ENCODE results near the gene CDK8. TPM values are rescaled to one million over a fixed set of nuclear protein-coding genes. Genes with fewer than 3 reads are reported as not detected.

CDK8 gene
- total and polyA plus RNA-seq, 2 experiments from 2014 or later: 13.6 to 24.0 TPM

DNA sequence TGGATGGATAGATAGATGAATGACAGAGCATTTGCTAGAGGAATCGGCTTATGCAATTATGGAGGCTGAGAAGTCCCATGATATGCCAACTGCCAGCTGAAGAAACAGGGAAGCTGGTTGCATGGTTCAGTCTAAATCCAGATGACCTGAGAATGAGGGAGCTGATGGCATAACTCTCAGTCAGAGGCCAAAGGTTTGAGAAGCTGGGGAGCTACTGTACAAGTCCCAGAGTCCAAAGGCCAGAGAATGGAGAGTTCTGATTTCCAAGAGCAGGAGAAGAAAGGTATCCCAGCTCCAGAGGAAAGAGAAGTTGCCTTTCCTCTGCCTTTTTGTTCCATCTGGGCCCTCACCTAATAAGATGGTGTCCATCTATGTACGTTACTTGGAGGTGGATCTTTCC is 108.3 kb downstream of the CDK8 start:
- H3K36me3 Mint-ChIP-seq (ENCODE audit: low read depth): peaks cover 3% of the 10 kb centered on the region
- no peak overlapping the region for H3K4me3 Mint-ChIP-seq
- H3K27ac Mint-ChIP-seq: no peak overlapping the region
- no peak overlapping the region for H3K27ac ChIP-seq (ENCODE audit: low read depth)
- no peak for DNase-seq (ENCODE audit: low spot score)
- no peak overlapping the region for H2AFZ ChIP-seq
- no peak overlapping the region for H3K4me3 ChIP-seq
- no peaks in the 10 kb centered on the region for H3K27me3 Mint-ChIP-seq (ENCODE audit: insufficient read depth, low read depth, poor library complexity)
- no peaks in the 10 kb centered on the region for H3K27me3 ChIP-seq (ENCODE audit: insufficient read depth)
- no peaks in the 10 kb centered on the region for H3K9me2 ChIP-seq (ENCODE audit: insufficient read depth)
- H4K20me1 ChIP-seq (replicated peaks; ENCODE audit: insufficient read depth): no peaks in the 10 kb centered on the region
- no peaks in the 10 kb centered on the region for H3K4me1 ChIP-seq (ENCODE audit: insufficient read depth)
- no peak overlapping the region for H3K4me2 ChIP-seq
- no peaks in the 10 kb centered on the region for H3K36me3 ChIP-seq (ENCODE audit: insufficient read depth)
- no peaks in the 10 kb centered on the region for H3K79me2 ChIP-seq (replicated peaks; ENCODE audit: insufficient read depth)
- TF ChIP-seq POLR2AphosphoS5 (IDR thresholded peaks at IDR 0.05; ENCODE audit: low read depth): no peak
- no peaks in the 10 kb centered on the region for H3F3A ChIP-seq (replicated peaks; ENCODE audit: low read depth)
- ATAC-seq: no peak
- H3K9me3 Mint-ChIP-seq: no peaks in the 10 kb centered on the region; the same call in 2 of the 3 replicates
- no peaks in the 10 kb centered on the region for H3K4me1 Mint-ChIP-seq

DNA sequence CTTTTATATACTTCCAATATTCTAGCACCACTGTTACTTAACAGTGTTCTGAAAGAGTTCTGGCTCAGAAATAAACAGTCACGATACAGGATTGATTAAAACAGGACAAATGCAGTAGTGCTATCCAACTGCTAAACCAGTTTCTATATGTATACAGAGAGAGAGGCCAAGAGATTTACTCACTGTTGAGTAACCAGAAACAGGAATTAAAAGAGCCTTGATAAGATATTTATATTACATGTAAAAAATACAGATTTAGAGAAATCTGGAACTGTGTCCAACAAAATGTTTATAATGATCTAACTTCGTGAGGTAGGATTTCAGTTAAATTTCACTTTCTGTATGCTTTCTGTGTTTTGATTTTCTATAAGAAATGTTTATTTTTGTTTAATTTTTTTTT is 116.6 kb downstream of the CDK8 start:
- Mint-ChIP-seq H3K27ac (no peak overlapping the region), H3K4me3 (no peak overlapping the region)
- no peak for DNase-seq (ENCODE audit: low spot score)
- no peak for TF ChIP-seq JUNB (IDR thresholded peaks at IDR 0.05; ENCODE audit: unreplicated experiment)
- TF ChIP-seq STAT1 (IDR thresholded peaks at IDR 0.05; ENCODE audit: unreplicated experiment): no peak
- no peak for TF ChIP-seq EZH2 (IDR thresholded peaks at IDR 0.05; ENCODE audit: low read depth, unreplicated experiment)
- no peak for TF ChIP-seq POLR2AphosphoS5 (IDR thresholded peaks at IDR 0.05; ENCODE audit: low read depth)
- TF ChIP-seq, protein P1, sequence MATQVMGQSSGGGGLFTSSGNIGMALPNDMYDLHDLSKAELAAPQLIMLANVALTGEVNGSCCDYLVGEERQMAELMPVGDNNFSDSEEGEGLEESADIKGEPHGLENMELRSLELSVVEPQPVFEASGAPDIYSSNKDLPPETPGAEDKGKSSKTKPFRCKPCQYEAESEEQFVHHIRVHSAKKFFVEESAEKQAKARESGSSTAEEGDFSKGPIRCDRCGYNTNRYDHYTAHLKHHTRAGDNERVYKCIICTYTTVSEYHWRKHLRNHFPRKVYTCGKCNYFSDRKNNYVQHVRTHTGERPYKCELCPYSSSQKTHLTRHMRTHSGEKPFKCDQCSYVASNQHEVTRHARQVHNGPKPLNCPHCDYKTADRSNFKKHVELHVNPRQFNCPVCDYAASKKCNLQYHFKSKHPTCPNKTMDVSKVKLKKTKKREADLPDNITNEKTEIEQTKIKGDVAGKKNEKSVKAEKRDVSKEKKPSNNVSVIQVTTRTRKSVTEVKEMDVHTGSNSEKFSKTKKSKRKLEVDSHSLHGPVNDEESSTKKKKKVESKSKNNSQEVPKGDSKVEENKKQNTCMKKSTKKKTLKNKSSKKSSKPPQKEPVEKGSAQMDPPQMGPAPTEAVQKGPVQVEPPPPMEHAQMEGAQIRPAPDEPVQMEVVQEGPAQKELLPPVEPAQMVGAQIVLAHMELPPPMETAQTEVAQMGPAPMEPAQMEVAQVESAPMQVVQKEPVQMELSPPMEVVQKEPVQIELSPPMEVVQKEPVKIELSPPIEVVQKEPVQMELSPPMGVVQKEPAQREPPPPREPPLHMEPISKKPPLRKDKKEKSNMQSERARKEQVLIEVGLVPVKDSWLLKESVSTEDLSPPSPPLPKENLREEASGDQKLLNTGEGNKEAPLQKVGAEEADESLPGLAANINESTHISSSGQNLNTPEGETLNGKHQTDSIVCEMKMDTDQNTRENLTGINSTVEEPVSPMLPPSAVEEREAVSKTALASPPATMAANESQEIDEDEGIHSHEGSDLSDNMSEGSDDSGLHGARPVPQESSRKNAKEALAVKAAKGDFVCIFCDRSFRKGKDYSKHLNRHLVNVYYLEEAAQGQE (IDR thresholded peaks at IDR 0.05; ENCODE audit: unreplicated experiment): no peak
- TF ChIP-seq, protein P2, sequence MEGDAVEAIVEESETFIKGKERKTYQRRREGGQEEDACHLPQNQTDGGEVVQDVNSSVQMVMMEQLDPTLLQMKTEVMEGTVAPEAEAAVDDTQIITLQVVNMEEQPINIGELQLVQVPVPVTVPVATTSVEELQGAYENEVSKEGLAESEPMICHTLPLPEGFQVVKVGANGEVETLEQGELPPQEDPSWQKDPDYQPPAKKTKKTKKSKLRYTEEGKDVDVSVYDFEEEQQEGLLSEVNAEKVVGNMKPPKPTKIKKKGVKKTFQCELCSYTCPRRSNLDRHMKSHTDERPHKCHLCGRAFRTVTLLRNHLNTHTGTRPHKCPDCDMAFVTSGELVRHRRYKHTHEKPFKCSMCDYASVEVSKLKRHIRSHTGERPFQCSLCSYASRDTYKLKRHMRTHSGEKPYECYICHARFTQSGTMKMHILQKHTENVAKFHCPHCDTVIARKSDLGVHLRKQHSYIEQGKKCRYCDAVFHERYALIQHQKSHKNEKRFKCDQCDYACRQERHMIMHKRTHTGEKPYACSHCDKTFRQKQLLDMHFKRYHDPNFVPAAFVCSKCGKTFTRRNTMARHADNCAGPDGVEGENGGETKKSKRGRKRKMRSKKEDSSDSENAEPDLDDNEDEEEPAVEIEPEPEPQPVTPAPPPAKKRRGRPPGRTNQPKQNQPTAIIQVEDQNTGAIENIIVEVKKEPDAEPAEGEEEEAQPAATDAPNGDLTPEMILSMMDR (conservative IDR thresholded peaks at IDR 0.05; ENCODE audit: low read depth in 2 of 2): no peak
- TF ChIP-seq CREB1 (CRISPR knock-in tag; IDR thresholded peaks at IDR 0.05; ENCODE audit: low read depth): no peak
- TF ChIP-seq NANOG (IDR thresholded peaks at IDR 0.05; ENCODE audit: borderline replicate concordance): no peak
- no peak for TF ChIP-seq ZNF331 (CRISPR knock-in tag; IDR thresholded peaks at IDR 0.05; ENCODE audit: low read depth)
- TF ChIP-seq ZNF114 (CRISPR knock-in tag; IDR thresholded peaks at IDR 0.05): no peak
- TF ChIP-seq, protein P3, sequence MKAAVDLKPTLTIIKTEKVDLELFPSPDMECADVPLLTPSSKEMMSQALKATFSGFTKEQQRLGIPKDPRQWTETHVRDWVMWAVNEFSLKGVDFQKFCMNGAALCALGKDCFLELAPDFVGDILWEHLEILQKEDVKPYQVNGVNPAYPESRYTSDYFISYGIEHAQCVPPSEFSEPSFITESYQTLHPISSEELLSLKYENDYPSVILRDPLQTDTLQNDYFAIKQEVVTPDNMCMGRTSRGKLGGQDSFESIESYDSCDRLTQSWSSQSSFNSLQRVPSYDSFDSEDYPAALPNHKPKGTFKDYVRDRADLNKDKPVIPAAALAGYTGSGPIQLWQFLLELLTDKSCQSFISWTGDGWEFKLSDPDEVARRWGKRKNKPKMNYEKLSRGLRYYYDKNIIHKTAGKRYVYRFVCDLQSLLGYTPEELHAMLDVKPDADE (IDR thresholded peaks at IDR 0.05): no peak

More for the DNA sequence above, 116.6 kb downstream of the CDK8 start:
- no peak overlapping the region for H2AFZ ChIP-seq
- H3K79me2 ChIP-seq (replicated peaks; ENCODE audit: insufficient read depth): no peaks in the 10 kb centered on the region
- ATAC-seq: no peak
- no peaks in the 10 kb centered on the region for H4K20me1 ChIP-seq (replicated peaks; ENCODE audit: insufficient read depth)
- Mint-ChIP-seq H3K27me3 (ENCODE audit: insufficient read depth, low read depth, poor library complexity) (no peaks in the 10 kb centered on the region), H3K36me3 (ENCODE audit: low read depth) (no peaks in the 10 kb centered on the region), H3K9me3 (no peaks in the 10 kb centered on the region), H3K4me1 (peaks cover 3% of the 10 kb centered on the region; the same call in 1 of the 3 replicates)
- H3K27me3 ChIP-seq (ENCODE audit: insufficient read depth): no peaks in the 10 kb centered on the region
- no peaks in the 10 kb centered on the region for H3K36me3 ChIP-seq (ENCODE audit: insufficient read depth)
- no peaks in the 10 kb centered on the region for H3K4me1 ChIP-seq (ENCODE audit: insufficient read depth)
- H3K27ac ChIP-seq (ENCODE audit: low read depth): no peak overlapping the region
- no peaks in the 10 kb centered on the region for H3F3A ChIP-seq (replicated peaks; ENCODE audit: low read depth)
- no peak overlapping the region for H3K4me3 ChIP-seq
- no peak overlapping the region for H3K4me2 ChIP-seq
- no peaks in the 10 kb centered on the region for H3K9me2 ChIP-seq (ENCODE audit: insufficient read depth)

Data from GM23338 (cell line).